Neural progenitor cell (in vitro differentiated cells): ENCODE data around the gene SAPCD2.

Experiments used
- CTCF ChIP-seq: fragments of 200-600 bp; sonication (generic); IDR thresholded peaks from 2 replicates; pipeline ENCODE4 v1.5.1; 2017; ENCODE audit warnings: antibody characterized with exemption, mild to moderate bottlenecking
- EZH2 ChIP-seq: fragments of 200-600 bp; sonication (generic); IDR thresholded peaks from 2 replicates; pipeline ENCODE4 v1.6.1; 2017; ENCODE audit warnings: antibody characterized with exemption, mild to moderate bottlenecking, moderate library complexity
- EZH2phosphoT487 ChIP-seq: fragments of 200-600 bp; sonication (generic); IDR thresholded peaks from 2 replicates; pipeline ENCODE4 v1.6.1; 2017; ENCODE audit warnings: antibody characterized with exemption

- TF ChIP-seq CTCF: peak; percentile 94
- no peak for TF ChIP-seq EZH2
- TF ChIP-seq EZH2phosphoT487: peak; percentile 16
Measured at GRCh38 chr9:137029058-137029936, 41.1 kb downstream of the SAPCD2 start.
